Measurements from ENCODE around the gene NEGR1.
A peak's percentile ranks its signal among the peaks of the same experiment; 100 is the strongest.
"Not testable (repeated sequence)": the region's sequence is repeated elsewhere in the genome, so short reads cannot be mapped to it uniquely, and the experiment has no call there.

The NEGR1 gene

GRCh38 chr1:72282271-72283021, at the start of gene NEGR1:
NEGR1 (minus strand) TSS chr1:72282539.
- peak; percentile 40 to 50 for DNase-seq

DNA sequence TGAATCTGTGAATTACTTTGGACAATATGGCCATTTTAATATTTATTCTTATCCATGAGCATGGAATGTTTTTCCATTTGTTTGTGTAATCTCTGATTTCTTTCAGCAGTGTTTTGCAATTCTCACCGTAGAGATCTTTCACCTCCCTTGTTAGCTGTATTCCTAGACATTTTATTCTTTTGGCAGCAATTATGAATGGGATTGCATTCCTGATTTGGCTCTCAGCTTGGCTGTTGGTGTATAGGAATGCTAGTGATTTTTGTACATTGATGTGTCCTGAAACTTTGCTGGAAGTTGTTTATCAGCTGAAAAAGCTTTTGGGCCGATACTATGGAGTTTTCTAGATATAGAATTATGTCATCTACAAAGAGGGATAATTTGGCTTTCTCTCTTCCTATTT, 44.2 kb upstream of the NEGR1 start:
- DNase-seq = no peak

- no peak for DNase-seq
These were observed 42.1 kb upstream of the NEGR1 start for GRCh38 chr1:72324451-72324850.

DNA sequence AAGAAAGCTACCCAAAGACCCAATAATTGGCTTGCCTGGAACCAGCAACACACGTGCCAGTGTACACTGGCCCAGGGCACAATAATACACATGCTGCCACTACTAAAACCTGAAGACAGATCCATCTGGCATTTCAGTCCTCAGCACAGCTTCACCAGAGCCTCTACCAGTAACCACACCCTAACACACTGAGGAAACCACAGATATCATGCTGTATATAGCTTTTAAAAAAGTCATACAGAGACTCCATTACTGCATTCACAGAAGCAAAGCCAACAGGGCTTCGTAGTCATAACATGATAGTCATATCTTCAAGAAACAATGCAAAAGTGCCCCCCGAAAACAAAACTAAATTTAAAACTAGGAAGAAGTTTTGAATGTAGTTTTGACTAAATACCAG, 40.6 kb upstream of the NEGR1 start:
- no peak for DNase-seq

GRCh38 chr1:72296501-72296900, 14.2 kb upstream of the NEGR1 start:
- DNase-seq = no peak

GRCh38 chr1:72288886-72289285, 6.5 kb upstream of the NEGR1 start:
- no peak for DNase-seq

DNA sequence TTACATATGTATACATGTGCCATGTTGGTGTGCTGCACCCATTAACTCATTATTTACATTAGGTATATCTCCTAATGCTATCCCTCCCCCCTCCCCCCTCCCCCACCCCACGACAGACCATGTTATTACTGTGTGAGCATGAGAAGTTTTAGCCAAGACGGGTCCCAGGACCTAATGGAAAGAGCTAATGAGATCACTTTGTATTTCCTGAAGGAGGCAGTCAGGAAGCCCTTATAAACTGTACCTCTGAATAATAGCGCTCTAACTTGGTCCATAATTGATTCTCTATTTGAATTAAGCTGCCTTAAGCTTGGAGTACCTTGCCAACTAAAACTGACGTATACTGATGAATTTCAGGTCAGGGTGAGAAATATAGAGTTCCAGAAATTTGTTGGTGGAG, 4.1 kb upstream of the NEGR1 start:
- no peak for DNase-seq

DNA sequence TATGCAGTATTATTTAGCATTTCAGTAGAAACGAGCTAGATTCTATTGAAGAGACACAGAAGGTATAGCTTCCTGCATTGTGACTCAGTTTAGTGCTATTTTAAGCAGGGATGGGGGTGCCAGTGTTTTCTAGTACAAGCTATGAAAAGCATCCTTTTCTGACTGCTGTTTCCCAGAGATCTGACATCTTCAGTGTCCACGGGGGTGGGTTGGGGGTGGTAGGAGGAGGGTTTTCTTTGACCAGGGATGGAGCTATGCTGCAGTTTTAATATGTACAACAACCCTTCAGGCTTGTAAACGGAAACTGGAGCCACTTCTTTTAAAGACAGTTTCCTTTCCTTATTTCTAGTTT, 2.7 kb upstream of the NEGR1 start:
- no peak for DNase-seq

GRCh38 chr1:72284348-72285073, 2.2 kb upstream of the NEGR1 start:
- peak in 1 of 2 donors; percentile 19 for DNase-seq

DNA sequence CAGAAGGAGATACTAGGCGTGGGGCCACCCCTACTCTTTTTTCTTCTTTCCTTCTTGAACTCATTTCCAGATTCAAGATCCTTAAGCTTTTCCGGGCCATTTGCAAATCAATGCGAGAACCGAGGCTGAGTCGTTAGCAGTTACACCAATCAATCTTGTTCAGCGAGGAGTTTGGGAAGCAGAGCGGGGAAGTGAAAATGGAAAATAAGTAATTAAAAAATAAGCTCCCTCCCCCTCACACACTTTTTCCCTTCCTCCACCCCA, 1.7 kb upstream of the NEGR1 start:
- no peak for DNase-seq

GRCh38 chr1:72283307-72284083, 1.2 kb upstream of the NEGR1 start:
- peak in 1 of 2 donors; percentile 1 for DNase-seq

GRCh38 chr1:72283022-72283306, 625 bp upstream of the NEGR1 start:
- no peak for DNase-seq

- no peak for DNase-seq
These were observed 585 bp downstream of the NEGR1 start for GRCh38 chr1:72281637-72282270.

GRCh38 chr1:72281144-72281543, 1.2 kb downstream of the NEGR1 start:
- DNase-seq = no peak

DNA sequence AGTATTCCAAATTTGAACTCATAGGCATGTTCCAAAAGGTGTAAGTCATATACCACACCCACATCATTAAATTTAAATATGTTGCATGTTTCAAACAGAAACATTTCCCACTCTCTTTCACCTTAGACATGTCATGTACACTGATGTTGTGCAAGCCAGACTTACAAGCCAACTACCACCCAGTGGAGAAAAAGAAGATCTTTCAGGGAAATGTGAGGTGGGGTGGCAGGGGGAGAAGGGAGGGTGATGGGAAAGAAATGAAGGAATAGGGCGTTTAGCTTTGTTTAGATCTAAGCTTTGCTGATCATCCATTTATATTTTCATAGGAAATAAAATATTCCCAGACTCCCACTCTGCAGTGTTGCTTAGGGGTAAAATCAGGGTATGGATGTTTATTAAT, 1.6 kb downstream of the NEGR1 start:
- no peak for DNase-seq

DNA sequence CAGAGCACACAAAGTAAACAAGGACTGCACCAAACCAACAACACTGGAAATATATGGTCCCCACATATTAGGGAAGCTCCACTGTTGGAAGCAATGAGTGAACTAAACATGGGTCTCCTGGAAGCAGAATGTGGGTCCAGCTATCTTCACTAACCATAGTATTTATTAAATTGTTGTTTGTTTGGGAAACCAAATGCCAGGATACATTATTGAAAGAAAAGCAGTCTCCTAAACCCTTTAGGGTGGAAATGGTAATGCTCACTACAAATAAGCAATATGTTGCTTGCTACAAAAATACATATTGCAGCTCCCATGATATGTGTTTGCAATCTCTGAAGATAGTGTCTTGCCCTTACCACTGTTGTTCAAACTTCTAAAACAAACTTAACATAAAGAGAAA, 2.2 kb downstream of the NEGR1 start:
- DNase-seq = no peak

DNA sequence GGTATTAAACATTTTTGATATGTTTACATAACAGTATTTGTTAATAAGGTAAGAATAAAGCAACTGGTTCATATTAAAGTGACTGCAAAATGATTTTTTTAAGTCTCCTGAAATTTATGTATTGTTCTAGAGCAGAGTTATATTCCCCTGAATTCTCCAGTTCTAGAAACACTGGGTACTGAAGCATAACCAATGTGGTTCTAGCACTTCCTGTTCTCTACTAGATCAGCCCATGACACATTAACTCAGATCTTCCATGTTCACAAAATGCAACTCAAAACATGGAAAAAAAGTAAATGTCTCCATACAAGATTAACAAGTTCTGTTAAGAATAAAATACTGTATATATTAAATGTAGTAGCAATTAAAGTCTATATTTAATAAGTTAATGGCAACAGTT, 3.9 kb downstream of the NEGR1 start:
- no peak for DNase-seq

GRCh38 chr1:72271555-72272085, 10.7 kb downstream of the NEGR1 start:
- no peak for DNase-seq

GRCh38 chr1:72262735-72263134, 19.6 kb downstream of the NEGR1 start:
- DNase-seq = no peak

DNA sequence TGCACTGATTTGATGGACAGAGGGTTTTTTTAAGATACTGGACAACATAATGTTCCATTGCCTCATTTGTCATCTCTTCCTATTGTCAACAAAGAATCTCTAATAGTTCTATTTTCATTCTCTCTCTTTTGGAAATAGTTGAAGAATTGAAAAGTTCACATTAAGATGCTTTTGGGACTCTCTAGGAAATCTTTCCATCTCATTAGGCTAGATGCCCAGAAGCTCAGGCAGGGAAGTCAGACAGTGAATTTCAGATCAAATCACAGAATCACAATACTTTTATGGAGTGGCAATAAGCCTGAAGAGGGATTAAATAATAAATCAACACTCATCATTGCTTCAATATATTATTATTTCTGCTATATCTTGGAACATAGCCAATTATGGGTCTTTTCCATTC, 29.2 kb downstream of the NEGR1 start:
- DNase-seq = no peak

GRCh38 chr1:72241397-72241796, 40.9 kb downstream of the NEGR1 start:
- no peak for DNase-seq

GRCh38 chr1:72235931-72236330, 46.4 kb downstream of the NEGR1 start:
- DNase-seq = not testable (repeated sequence)

DNA sequence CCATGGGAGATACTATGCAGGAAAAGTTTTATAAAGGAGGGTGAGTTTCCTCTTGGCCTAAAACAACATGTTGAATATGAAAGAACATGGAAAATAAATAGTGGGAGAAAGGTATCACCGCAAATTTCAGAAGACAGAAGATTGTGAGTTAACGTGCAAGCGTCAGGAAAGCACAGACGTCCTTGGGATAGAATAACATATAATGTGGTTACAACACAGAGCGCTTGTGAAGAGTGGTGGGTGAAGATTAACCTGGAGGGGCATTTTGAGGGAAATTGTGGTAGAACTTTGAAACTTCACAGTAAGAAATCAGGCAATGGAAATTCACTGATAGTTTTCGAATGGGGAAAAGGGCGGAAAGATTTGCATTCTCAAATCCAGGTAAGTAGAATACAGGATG, 47.3 kb downstream of the NEGR1 start:
- DNase-seq = no peak

DNA sequence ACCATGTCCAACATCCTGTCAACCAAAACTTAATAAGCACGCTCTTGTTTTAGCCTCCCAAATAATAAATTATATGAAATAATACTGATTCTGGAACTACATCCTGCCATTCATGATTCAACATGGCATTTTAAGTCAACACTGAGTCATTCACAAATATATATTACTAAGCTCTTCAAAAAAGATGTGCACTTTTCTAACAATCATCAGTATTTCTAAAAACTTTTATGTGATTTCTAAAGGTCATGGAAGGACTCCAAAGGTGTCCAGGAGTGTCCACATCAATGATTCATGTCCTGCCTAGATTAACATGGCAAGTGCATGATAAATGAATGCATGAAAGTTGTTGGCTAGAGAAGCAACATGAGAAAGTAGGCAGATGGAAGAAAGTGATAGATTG, 51.6 kb downstream of the NEGR1 start:
- no peak for DNase-seq

All from stimulated activated CD4-positive, alpha-beta T cell treated with anti-CD3 and anti-CD28 coated beads, Interleukin-2, amount 100 ng/mL, for 48 hours (primary cell).